GM12891 (cell line): ENCODE results near the gene LCN2.

Source experiments
- PAX5 ChIP-seq: IDR thresholded peaks from 2 replicates; pipeline ENCODE4 v1.6.1; 2011; ENCODE audit warnings: low read length, moderate library complexity, mild to moderate bottlenecking; ENCODE audit not compliant: insufficient read depth, severe bottlenecking
- POLR2A ChIP-seq: IDR thresholded peaks from 2 replicates; pipeline ENCODE4 v1.6.1; 2011; ENCODE audit warnings: low read depth, low read length, control low read depth
- POLR2AphosphoS5 ChIP-seq: IDR thresholded peaks from 2 replicates; pipeline ENCODE4 v1.6.1; 2011; ENCODE audit warnings: low read depth, low read length, control low read depth
- SPI1 ChIP-seq: IDR thresholded peaks from 2 replicates; pipeline ENCODE4 v1.6.1; 2011; ENCODE audit warnings: low read depth, low read length, control low read depth

DNA sequence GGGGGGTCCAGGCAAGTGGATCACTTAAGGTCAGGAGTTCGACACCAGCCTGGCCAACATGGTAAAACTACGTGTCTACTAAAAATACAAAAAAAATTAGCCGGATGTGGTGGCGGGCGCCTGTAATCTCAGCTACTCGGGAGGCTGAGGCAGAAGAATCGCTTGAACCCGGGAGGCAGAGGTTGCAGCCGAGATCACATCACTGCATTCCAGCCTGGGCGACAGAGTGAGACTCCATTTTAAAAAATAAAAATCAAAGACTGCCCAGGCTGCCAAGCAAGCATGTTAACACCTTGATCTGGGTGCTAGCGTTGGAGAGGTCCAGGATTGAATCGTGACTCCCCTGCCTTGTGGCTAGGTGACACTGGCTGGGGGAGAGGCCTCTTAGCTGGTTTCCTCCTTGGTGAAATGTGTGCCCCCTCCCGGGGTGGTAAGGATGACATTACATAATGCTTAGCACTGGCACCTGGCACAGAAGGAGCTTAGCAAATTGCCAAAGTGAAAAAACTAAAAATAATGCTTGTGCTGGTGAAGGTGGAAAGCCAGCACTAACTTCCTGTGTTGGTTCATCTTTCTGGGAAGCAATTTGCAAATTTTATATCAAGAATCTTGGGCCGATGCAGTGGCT, 44.3 kb downstream of the LCN2 start:
- no peak for TF ChIP-seq POLR2AphosphoS5
- no peak for TF ChIP-seq SPI1
- no peak for TF ChIP-seq POLR2A
- TF ChIP-seq PAX5: no peak
